SK-N-SH (cell line): Measurements from ENCODE around the gene NFIX.
A peak's percentile ranks its signal among the peaks of the same experiment; 100 is the strongest.

Source experiments
- CHD2 ChIP-seq: fragments of 150-350 bp; IDR thresholded peaks from 2 replicates; pipeline ENCODE4 v1.6.1; 2018; ENCODE audit warnings: low read length; ENCODE audit not compliant: partially characterized antibody
- EZH2phosphoT487 ChIP-seq: fragments of 200-600 bp; sonication (generic); IDR thresholded peaks from 2 replicates; pipeline ENCODE4 v1.6.1; 2017; ENCODE audit warnings: low read depth, mixed run types, mild to moderate bottlenecking, antibody characterized with exemption, moderate library complexity, borderline replicate concordance
- FOXJ3 ChIP-seq: sonication (generic); formaldehyde crosslinking; IDR thresholded peaks from 2 replicates; pipeline ENCODE4 v1.5.1; 2020; ENCODE audit warnings: mild to moderate bottlenecking, missing genetic modification reagents
- NFIC ChIP-seq: IDR thresholded peaks from 2 replicates; pipeline ENCODE4 v1.4.0; 2012; ENCODE audit warnings: borderline replicate concordance
- RFX5 ChIP-seq: IDR thresholded peaks from 2 replicates; pipeline ENCODE4 v1.6.1; 2012; ENCODE audit warnings: mild to moderate bottlenecking, improper control_type of control experiment, low read length
- SMC3 ChIP-seq: IDR thresholded peaks from 2 replicates; pipeline ENCODE4 v1.6.1; 2012; ENCODE audit warnings: low read depth, low read length, improper control_type of control experiment
- TAF1 ChIP-seq: IDR thresholded peaks from 2 replicates; pipeline ENCODE4 v1.6.1; 2012; ENCODE audit warnings: low read depth, mild to moderate bottlenecking, low read length, moderate library complexity, borderline replicate concordance
- TEAD4 ChIP-seq: IDR thresholded peaks from 2 replicates; pipeline ENCODE4 v1.4.0; 2012; ENCODE audit warnings: mild to moderate bottlenecking, borderline replicate concordance; ENCODE audit not compliant: insufficient read depth
- TF ChIP-seq, protein P1 (sequence below): fragments of 200-600 bp; sonication (generic); IDR thresholded peaks from 2 replicates; pipeline ENCODE4 v1.6.1; 2017; ENCODE audit warnings: antibody characterized with exemption, mild to moderate bottlenecking, moderate library complexity

GRCh38 chr19:13095934-13096927 lies 101.0 kb downstream of the NFIX start:
- TF ChIP-seq, protein P1, sequence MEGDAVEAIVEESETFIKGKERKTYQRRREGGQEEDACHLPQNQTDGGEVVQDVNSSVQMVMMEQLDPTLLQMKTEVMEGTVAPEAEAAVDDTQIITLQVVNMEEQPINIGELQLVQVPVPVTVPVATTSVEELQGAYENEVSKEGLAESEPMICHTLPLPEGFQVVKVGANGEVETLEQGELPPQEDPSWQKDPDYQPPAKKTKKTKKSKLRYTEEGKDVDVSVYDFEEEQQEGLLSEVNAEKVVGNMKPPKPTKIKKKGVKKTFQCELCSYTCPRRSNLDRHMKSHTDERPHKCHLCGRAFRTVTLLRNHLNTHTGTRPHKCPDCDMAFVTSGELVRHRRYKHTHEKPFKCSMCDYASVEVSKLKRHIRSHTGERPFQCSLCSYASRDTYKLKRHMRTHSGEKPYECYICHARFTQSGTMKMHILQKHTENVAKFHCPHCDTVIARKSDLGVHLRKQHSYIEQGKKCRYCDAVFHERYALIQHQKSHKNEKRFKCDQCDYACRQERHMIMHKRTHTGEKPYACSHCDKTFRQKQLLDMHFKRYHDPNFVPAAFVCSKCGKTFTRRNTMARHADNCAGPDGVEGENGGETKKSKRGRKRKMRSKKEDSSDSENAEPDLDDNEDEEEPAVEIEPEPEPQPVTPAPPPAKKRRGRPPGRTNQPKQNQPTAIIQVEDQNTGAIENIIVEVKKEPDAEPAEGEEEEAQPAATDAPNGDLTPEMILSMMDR, result peak; percentile 7; the same call in 1 of the 2 replicates
- no peak for TF ChIP-seq RFX5
- no peak for TF ChIP-seq TEAD4
- TF ChIP-seq CHD2, result no peak
- no peak for TF ChIP-seq FOXJ3 (CRISPR knock-in tag)
- TF ChIP-seq NFIC, result no peak
- no peak for TF ChIP-seq EZH2phosphoT487
- TF ChIP-seq TAF1, result no peak
- TF ChIP-seq SMC3, result no peak
